Upper lobe of right lung (tissue), 1 donor: ENCODE data around the gene ASTN1. TPM values are rescaled to one million over a fixed set of nuclear protein-coding genes. Genes with fewer than 3 reads are reported as not detected.

Experiments used
- ATAC-seq: fragments of 200-7000 bp; cut with Tn5 transposase; one replicate; pipeline ENCODE4 v1.9.1; 2020; ENCODE audit warnings: mild to moderate bottlenecking, moderate library complexity
- DNase-seq: peaks from one replicate; pipeline ENCODE4 v3.0.0-alpha.2; 2020
- H3K27ac ChIP-seq: fragments of 200-600 bp; one replicate; pipeline ENCODE4 v1.8.0; 2022
- H3K27me3 ChIP-seq: fragments of 200-600 bp; one replicate; pipeline ENCODE4 v1.8.0; 2022; ENCODE audit warnings: mild to moderate bottlenecking
- H3K36me3 ChIP-seq: fragments of 200-600 bp; one replicate; pipeline ENCODE4 v1.8.0; 2022
- H3K4me1 ChIP-seq: fragments of 200-600 bp; one replicate; pipeline ENCODE4 v1.8.0; 2022
- H3K4me3 ChIP-seq: fragments of 200-600 bp; one replicate; pipeline ENCODE4 v1.8.0; 2022; ENCODE audit warnings: mild to moderate bottlenecking
- H3K9me3 ChIP-seq: fragments of 200-600 bp; one replicate; pipeline ENCODE4 v1.8.0; 2022
- CTCF ChIP-seq: fragments of 200-600 bp; IDR thresholded peaks from one replicate; pipeline ENCODE4 v1.8.0; 2022; ENCODE audit warnings: antibody characterized with exemption
- intact Hi-C: fragments of 100-400 bp; cut with DNase I; formaldehyde crosslinking; loops from one replicate; pipeline ENCODE4 v1.11.0; 2022
- total RNA-seq: library from RNA; stranded (reverse); fragmentation: NEBNext Ultra II Directional; extraction: Animal tissue kit (Norgen Biotek cat#: 25700); gene quantifications from one replicate; pipeline ENCODE4 v1.2.1, GENCODE V29; 2021
- donor health status: DM: no; HTN: yes; CAD: no; lungs with severe emphysema.

Gene ASTN1
- total RNA-seq, 1 donor from 2014 or later: 0.20 TPM

GRCh38 chr1:177122461-177123251 is 41.9 kb downstream of the ASTN1 start:
- no peaks in the 10 kb centered on the region for H3K4me1 ChIP-seq
- no peaks in the 10 kb centered on the region for H3K27me3 ChIP-seq
- H3K4me3 ChIP-seq: no peak overlapping the region
- no peak for ATAC-seq
- no peaks in the 10 kb centered on the region for H3K9me3 ChIP-seq
- no peak overlapping the region for H3K27ac ChIP-seq
- intact Hi-C loops: no loop called here
- TF ChIP-seq CTCF: no peak
- DNase-seq: no peak
- H3K36me3 ChIP-seq: no peaks in the 10 kb centered on the region

GRCh38 chr1:177119311-177119710 is 45.2 kb downstream of the ASTN1 start:
- Histone ChIP-seq H3K9me3 (no peaks in the 10 kb centered on the region), H3K36me3 (no peaks in the 10 kb centered on the region), H3K4me1 (no peaks in the 10 kb centered on the region), H3K27me3 (no peaks in the 10 kb centered on the region), H3K4me3 (no peak overlapping the region), H3K27ac (no peak overlapping the region)
- ATAC-seq (no peak), DNase-seq (no peak)
- no peak for TF ChIP-seq CTCF
- intact Hi-C loops: no loop called here

- Histone ChIP-seq H3K4me1 (no peaks in the 10 kb centered on the region), H3K27ac (no peak overlapping the region), H3K4me3 (no peak overlapping the region), H3K27me3 (no peaks in the 10 kb centered on the region), H3K9me3 (no peaks in the 10 kb centered on the region), H3K36me3 (no peaks in the 10 kb centered on the region)
- intact Hi-C loops: no loop called here
- no peak for DNase-seq
- TF ChIP-seq CTCF: no peak
- ATAC-seq: no peak
Measured at GRCh38 chr1:177118901-177119300, 45.6 kb downstream of the ASTN1 start.

GRCh38 chr1:177116941-177117340 is 47.6 kb downstream of the ASTN1 start:
- intact Hi-C loops: no loop called here
- no peak overlapping the region for H3K27ac ChIP-seq
- no peak for TF ChIP-seq CTCF
- DNase-seq: no peak
- no peaks in the 10 kb centered on the region for H3K4me1 ChIP-seq
- no peaks in the 10 kb centered on the region for H3K9me3 ChIP-seq
- no peaks in the 10 kb centered on the region for H3K27me3 ChIP-seq
- H3K36me3 ChIP-seq: no peaks in the 10 kb centered on the region
- no peak overlapping the region for H3K4me3 ChIP-seq
- ATAC-seq: no peak

GRCh38 chr1:177106614-177107365 is 57.7 kb downstream of the ASTN1 start:
- Histone ChIP-seq H3K4me1 (no peaks in the 10 kb centered on the region), H3K27ac (no peak overlapping the region), H3K36me3 (no peaks in the 10 kb centered on the region), H3K9me3 (no peaks in the 10 kb centered on the region), H3K27me3 (no peaks in the 10 kb centered on the region), H3K4me3 (no peak overlapping the region)
- TF ChIP-seq CTCF: no peak
- no peak for ATAC-seq
- intact Hi-C loops: no loop called here
- no peak for DNase-seq
